RPMI8226 (cell line): ENCODE results near the gene CDC42BPA.

Experiments
- DNase-seq: peaks from one replicate; pipeline ENCODE4 v3.0.0-alpha.2; 2015

CDC42BPA gene

DNA sequence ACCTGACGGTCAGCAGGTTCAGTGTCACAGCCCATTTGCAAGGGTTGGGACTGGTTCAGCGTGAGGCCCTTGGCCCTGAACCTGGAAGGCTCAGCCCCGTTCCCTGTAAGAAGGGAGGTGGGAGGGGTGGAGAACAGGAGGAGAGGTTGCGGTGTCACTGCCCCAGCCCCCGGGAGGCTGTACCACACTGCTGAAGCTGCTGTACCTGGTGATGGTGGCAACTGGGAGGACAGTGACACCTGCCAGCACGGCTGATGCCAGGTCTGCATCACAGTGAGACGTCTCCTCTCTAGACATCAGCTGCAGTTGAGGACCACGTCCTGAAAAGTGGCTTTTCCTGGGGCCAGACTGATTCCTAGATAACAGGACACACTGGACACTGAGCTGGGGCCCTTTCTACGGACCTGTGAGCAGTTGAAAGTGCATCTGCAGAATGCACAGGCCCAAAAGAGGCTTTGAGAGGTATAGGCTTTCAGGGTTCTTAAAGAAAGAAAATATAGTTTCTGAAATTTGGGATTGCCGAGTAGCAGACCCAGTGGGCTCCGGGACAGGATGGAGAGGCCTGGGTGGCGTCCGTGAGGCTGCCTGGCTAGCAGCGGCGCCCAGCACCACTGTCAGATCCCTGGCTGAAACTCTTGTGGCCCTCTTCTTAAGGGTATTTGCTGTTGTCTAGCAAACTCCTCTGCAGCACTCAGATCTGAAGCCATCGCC, 330.5 kb downstream of the CDC42BPA start:
- DNase-seq: no peak

DNA sequence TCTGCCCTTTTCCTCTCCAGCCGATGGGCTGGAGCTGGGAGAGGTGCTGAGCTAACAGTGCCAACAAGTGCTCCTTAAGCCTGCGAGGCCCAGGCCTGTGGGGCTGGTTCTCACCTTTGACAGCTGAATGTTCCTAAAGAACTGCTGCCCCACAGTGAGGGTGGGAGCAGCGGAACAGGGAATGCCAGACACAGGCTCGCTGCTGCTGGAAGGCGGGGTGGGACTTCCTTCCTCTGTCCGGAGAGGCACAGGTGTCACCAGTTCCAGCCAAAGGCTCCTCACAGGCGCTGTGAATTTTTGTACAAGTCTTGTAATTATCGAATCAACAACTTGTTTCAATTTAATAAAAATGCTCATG, 331.1 kb downstream of the CDC42BPA start:
- no peak for DNase-seq

DNA sequence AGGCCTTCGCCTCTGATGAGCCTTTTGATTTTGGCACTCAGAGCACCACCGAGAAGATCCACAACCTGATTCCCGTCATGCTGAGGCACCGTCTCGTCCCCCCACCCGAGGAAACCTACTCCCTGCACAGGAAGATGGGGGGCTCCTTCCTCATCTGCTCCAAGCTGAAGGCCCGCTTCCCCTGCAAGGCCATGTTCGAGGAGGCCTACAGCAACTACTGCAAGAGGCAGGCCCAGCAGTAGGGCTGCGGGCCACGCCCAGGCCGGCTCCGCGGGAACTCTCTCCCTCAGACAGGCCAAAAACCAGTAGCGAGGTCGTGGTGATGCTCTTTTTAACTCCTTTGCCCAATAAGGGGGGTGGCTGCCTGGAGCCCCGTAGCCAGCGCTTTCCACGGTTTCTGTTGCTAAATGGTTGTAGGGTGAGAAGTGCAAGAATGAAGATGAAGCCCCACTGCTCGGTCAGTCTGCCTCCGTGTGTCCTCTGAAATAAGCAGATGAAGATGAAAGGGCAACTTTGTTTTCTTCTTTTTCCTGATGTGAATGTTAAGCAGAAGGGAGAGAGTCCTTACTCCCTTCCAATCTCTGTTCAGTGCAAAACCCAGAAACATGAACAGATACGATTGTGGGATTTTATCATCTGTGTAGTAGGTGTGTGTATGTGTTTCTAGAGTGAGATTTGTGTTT, 331.7 kb downstream of the CDC42BPA start:
- no peak for DNase-seq

DNA sequence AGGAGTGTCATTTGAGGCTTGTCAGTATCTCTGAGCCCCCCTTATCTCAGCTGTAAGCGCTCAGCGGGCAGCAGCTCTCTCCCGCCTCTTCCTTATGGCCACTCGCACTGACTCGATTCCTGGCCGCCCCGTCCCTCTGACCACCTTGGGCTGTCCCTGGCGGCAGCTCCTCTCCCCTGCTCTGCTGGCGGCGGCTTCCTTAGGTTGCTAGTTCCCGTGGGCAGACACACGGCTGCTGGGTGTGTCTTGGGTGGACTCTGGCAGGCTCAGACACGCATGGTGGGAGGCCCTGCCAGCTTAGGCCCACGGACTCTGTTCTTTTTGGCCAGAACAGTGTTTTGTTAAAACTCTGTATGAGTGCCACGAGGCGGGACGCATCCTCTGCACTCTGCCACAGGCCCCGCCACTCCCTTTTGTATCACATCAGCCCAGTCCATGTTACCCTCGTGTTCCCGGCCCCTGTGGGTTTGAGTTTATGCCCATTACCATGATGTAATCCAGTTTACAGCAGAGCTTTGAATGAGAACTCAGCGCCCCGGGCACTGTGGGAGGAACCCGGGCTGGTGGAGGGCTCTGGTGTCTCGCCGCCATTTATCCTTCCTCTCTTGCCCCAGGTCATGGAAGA, 332.3 kb downstream of the CDC42BPA start:
- DNase-seq: no peak

DNA sequence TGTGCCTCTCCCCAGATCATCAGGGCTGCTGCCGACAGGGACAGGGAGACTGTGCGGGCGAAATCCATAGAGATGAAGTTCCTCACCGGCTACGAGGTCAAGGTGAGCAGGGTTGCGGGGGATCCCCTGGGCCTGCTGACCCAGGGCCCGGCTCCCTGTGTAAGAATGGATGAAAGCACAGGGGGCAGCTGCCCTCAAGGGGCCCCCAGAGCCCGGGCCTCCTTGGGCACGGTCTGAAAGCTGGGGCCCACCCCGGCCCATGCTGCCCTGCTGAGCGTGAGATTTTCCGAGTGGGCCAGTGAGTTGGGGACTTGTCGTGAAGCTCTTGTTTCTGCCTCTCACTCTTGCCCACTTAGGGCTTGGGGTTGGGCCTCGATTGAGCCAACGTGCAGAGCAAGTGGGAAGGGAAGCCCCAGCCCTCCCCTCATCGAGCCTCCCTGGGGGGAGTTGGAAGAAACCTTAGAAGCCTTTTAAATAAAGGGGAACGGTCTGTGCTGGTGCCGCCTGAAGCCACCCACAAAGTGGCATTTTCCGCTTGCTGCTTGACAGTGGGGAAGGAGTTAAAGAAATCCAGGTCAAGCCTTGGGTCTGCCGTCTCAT, 333.0 kb downstream of the CDC42BPA start:
- no peak for DNase-seq

DNA sequence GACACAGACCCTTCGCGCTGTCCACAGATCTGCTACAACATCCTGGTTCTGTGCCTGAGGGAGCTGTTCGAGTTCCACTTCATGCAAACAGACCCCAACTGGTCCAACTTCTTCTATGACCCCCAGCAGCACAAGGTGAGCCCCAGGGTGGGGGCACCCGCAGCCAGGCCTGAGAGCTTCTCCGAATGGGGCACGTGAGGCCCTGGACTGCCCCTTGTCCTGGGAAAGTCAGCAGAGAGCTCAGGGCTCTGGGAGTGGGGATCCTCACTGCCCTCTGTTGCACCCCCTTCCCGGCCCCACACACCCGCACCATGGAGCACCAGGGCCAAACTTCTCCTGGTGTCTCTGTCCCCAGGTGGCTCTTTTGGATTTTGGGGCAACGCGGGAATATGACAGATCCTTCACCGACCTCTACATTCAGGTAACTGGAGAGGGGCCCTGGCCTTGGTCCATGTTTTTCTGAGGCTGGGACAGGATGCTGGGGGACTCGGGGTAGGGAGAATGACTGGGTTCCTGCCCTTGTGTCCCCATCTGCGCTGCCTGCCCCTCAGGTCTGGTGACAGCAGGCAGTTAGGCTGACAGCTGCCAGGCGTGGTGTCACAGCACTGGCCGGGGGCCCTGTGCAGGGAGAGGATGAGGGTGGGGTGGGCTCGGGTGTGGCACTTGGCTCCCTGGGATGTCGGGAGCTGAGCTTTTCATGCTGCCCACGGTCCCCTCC, 333.6 kb downstream of the CDC42BPA start:
- no peak for DNase-seq

DNA sequence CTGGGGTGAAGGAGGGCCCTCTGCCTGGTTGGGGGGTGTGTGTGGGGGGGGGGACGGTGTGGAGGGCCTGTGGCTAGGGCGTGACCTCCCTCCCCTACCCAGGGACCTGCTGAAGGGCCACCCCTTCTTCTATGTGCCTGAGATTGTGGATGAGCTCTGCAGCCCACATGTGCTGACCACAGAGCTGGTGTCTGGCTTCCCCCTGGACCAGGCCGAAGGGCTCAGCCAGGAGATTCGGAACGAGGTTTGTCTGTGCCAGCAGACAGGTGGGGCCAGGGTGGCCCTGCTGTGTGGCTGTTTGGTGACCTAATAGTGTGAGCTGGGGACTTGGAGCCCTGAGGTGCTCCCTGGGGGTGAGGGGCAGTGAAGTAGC, 334.3 kb downstream of the CDC42BPA start:
- DNase-seq: no peak

DNA sequence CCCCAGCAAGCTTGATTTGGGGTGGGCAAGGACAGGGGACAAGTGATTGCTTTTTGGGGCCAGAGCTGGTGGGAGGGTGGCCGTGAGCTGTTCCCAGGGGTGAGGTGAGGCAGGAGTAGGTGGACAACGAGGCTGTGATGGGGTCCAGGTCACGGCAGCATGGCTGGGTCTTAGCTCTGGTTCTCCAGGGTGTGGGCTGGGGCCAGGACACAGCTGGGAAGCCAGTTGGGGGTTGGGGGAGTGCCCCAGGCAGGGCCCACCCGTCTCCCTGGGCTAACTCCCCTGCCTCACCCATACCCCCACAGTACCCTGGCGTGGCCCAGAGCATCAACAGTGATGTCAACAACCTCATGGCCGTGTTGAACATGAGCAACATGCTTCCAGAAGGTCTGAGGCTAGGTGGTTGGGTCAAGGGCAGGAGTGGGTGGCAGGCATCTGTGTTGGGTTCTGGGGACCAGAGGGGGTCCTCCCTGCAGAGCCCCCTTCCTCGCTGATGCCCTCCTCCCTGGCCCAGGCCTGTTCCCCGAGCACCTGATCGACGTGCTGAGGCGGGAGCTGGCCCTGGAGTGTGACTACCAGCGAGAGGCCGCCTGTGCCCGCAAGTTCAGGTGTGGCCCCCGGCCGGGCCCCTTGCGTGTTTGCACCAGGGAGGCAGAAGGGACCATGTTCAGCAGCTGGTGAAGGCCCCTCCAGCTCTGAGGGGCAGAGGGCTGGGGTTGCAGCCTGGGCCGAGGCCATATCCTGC, 334.9 kb downstream of the CDC42BPA start:
- no peak for DNase-seq

DNA sequence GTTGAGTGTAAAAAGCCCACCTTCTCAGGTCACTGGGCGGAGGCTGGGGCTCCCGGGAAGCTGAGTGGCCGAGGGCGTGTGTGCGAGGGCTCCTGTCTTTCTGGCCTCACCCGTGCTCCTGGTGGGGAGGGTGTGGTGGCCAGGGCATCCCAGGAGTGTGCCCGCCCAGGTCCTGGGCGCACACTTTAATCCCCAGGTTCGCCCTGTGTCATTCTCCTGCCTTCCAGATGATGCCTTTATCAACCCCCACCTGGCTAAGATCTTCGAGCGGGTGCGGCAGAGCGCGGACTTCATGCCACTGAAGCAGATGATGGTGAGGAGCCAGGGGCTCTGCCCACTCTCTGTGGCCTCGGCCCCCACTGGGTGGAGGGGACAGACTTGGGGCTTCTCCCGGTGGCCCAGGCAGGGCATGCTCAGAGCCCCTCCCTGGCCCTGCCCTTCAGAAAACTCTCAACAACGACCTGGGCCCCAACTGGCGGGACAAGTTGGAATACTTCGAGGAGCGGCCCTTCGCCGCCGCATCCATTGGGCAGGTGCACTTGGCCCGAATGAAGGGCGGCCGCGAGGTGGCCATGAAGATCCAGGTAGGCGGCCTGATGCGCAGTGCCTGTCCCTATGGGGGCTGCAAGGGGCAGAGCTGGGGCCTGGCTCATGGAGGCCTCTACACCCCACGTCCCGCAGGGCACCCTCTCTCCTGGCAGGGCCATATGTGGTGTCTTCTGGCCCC, 335.7 kb downstream of the CDC42BPA start:
- DNase-seq: no peak

DNA sequence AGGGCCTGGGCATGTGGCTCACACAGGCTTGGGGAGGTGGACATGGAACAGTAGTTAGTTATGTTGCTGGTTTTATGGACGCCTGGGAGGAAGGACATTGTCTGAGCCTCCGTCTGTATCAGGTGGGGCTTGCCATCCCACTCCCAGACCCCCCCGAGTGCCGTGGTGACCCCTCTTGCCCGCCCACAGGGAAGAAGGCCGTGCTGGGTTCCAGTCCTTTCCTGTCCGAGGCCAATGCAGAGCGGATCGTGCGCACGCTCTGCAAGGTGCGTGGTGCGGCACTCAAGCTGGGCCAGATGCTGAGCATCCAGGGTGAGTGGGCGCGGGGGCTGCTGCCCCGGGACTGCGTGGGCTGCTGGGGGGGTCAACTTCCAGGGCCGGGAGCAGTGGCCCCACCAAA, 336.5 kb downstream of the CDC42BPA start:
- no peak for DNase-seq

DNA sequence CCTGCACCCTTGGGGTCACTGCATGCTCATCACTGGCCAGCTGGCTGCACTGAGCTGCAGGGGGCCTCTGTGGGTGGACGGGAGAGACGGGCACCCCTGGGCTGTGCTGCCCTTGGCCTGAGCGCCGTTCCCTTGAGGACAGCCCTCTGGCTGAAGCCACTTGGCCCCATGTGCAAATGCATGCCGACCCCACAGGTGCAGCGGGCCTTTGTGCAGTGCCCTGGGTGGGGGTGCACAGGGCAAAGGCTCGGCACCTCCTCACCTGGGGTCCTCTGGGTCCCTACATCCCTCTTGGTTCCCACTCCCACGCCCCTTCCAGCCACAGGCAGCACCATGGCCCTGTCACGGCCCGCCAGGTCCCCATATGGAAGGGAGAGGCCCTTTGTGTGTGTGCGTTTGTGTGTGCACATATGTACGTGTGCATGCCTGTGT, 336.9 kb downstream of the CDC42BPA start:
- DNase-seq: no peak

DNA sequence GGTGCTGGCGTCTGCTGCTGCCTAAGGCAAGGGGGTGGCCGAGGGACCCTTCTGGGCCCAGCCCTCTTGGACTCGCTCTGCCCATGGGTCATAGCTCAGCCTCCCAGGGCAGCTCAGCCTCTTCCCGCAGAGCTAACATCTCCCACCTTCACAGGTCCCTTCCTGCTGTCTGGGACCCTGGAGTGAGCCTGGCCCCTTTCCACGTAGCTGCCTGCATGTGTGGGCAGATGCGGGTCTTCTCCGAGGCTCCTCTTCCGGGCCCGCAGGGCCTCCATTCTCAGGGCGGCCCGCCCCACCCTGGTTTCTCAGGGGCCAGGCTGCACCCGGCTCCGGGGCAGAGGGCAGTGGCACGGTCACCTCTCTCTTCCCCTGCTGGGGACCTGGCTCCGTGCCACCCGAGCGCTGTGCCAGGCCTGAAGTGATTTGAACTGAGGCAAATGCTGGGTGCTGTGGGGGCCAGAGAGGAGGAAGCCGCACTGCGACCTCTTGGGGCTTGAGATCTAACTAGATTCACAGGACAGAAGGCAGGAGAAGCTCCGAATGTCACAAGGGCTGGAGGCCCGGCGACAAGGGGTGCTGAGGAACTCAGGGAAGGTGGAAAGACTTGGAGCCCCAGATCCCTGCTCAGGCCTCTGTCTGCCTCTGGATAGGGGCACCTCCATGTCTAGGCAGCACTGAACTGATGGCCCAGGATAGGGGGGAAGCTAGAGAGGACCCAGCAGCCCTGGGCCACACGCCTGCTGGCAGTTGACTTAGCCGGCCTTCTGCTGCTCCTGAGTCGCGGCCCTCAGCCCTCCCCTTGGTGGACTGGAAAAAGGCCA, 337.5 kb downstream of the CDC42BPA start:
- no peak for DNase-seq

DNA sequence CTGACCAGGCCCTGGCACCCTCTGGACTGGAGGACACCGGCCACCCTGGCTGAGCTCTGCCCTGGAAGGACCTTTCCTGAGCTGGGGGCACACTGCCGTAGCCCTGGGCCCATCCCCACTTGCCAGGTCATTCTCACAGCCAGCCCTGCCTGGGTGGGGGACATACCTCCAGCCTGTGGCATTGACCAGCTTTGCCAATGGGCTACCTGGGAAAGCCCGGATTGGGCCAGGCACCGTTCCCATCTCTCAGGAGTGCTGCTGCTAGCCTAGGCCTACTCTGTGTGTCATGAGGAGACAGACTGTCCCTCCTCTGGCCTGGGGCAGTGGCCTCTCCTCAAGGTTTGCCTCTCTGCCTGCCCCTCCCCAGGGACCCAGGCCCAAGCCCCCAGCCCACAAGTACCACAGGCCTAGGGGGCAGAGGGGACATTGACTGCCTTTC, 338.2 kb downstream of the CDC42BPA start:
- no peak for DNase-seq

DNA sequence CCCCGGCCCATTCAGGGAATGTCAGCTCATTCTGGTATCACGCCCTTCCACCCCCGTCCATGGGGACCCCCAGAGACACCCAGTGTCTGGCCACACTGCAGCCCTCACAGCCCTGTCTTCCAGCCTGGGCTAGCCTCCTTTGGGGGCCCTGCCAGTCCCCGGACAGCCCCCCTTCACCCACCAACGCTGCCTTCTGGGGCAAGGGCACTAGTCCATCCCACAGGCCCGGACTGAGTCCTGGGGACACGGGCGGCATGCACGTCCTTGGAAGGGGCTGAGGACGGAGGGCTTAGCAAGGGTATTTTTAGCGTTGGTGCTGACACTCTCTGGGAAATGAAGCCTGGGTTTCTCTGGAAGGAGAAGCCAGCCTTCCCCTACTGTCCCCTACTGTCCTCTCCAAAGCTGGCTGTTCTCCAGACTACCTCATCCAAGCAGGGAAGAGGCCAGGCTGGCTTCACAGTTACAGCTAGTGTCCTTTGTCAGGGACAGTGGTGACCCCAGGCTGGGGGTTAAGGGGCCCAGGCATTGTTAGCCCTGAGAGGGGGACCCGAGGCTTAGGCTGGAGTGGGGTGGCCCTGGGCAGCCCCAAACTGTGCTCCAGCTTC, 338.7 kb downstream of the CDC42BPA start:
- no peak for DNase-seq

DNA sequence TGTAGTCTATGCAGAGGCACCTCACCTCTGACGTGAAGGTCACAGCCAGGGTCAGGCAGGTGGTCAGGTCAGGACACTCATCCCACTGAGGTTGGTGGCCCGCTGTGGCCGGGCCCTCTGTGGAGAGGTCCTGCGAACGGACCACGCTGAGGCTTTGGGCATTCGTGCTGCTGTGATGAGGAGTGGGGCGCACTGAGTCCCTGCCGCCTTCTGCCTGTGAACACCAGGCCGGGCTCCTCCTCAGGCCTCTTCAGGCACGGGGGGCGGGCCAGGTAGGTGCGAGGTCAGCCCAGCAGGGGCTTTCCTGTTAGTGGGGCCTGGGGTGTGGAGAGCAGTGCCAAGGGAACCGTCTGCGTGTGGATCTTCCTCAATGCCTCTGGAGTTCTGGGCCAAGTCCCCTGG, 339.2 kb downstream of the CDC42BPA start:
- DNase-seq: no peak

DNA sequence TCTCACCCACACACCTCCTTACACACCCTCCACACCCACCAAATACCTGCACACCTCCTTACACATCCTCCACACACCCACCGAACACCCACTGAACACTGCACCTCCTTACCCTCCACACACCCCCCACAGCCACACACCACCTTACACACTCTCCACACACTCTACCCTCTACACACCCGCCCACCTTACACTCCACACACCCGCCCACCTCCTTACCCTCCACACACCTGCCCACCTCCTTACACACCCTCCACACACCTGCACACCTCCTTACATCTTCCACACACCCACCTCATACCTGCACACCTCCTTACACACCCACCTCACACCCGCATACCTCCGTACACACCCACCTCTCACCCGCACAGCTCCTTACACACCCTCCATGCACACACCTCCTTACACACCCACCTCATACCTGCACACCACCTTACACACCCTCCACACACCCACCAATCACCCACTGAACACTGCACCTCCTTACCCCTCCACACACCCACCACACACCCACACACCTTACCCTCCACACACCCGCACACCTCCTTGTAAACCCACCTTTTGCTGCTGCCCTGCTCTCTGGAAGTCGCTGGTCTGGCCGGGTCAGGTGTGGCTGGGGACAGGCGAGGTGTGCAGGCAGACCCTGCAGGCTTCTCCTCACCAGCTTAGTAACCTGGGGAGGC, 339.7 kb downstream of the CDC42BPA start:
- no peak for DNase-seq

DNA sequence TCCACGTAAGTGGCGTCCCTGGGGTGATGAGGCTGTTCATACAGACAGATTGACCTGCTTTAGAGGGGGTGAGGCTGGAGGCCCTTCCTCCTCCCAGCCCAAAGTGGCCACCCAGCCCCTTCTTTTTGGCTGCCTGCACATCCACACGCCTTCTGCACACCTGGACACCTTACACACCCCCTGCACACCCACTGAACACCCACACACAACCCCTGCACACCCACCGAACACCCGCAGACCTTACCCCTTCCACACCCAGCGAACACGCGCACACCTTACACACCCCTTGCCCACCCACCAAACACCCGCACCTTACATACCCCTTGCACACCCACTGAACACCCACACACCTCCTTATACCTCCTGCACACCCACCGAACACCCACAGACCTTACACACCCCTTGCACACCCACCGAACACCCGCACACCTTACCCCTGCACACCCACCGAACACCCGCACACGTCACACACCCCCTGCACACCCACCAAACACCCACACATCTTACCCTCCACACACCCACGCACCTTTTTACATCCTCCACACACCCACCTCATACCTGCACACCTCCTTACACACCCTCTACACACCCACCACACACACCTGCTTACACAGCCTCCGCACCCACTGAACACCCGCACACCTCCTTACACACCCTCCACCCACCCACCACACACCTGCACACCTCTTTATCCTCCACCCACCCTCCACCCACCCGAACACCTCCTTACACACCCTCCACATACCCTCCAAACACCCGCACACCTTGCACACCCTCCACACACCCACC, 340.5 kb downstream of the CDC42BPA start:
- DNase-seq: no peak

DNA sequence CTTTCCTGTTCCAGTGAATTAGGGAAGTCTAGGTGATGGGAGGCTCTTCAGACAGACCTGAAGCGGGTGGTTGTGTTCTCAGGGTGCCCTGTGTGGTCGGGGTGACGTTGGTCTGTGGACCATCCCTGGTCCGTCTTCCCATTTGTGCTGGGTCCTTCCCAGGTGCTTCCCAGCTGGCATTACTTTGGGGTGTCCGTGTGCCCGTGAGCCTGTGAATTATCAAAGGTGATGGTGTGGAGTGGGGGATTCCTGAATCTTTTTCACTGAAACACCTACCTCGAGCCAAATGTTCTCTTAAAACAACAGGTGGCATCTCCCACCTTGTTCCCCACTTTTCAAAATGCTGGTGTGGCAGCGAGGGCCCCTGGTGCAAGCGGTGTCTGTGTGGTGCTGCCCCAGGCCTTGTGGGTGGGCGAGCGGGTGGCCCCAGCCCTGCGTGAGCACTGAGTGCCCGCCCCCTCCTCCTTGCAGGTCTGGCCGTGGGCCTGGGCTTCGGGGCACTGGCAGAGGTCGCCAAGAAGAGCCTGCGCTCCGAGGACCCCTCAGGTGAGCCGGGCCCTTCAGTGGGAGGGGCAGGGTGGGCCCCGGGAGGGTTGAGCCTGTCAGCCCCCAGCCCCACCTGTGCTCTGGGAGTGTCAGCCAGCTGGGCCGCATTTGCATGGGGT, 341.2 kb downstream of the CDC42BPA start:
- DNase-seq: no peak
